Kidney glomerular epithelial cell (primary cell): ENCODE results near the gene UBE2S.
A peak's percentile ranks its signal among the peaks of the same experiment; 100 is the strongest.
"Not testable (repeated sequence)": the region's sequence is repeated elsewhere in the genome, so short reads cannot be mapped to it uniquely, and the experiment has no call there.

Experiments
- DNase-seq: peaks from one replicate; lab custom pipeline; 2025; lab: John Stamatoyannopoulos, UW

Gene UBE2S

GRCh38 chr19:55407550-55407799, at the start of gene UBE2S:
TSS of gene UBE2S (minus strand) at chr19:55407788. CDS start at chr19:55407589, 199 bp downstream.
- DNase-seq, result not testable (repeated sequence)

DNA sequence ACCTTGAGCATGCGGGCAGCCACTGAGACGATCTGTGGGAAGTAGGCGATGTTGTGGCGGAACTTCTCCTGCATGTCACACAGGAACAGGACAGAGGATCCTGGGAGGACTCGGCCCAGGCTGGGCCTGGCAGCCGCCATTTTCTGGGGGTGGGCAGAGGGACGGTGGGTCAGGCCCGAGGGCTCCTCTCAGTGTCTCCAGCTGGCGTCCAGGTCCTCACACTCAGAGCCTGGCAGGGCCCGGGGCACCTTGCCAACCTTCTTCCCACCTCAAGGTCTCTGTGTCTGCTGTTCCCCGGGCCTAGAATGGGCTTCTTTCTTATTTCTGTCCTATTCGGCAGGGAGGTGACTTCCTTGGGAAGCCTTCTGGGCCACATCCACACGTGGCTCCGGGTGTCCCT, 48.8 kb upstream of the UBE2S start:
- no peak for DNase-seq

DNA sequence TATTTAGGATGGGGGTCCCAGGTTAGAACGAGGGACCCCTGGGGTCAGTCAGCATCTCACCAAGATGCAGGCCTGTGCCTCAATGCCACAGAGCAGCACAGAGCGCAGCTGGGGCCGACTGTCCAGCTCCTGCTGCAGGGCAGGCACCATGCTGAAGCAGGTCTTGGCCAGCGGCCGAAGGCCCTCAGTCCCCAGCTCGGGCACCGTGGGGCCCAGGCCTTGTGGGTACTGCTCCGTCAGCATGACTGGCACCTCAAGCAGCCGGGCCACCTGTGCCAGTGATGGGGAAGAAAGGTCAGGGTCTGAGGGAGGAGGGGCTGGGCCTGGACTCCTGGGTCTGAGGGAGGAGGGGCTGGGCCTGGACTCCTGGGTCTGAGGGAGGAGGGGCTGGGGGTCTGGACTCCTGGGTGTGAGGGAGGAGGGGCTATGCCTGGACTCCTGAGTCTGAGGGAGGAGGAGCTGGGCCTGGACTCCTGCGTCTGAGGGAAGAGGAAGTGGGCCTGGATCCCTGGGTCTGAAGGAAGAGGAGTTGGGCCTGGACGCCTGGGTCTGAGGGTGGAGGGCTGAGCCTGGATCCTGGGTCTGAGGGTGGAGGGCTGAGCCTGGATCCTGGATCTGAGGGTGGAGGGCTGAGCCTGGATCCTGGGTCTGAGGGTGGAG, 48.1 kb upstream of the UBE2S start:
- DNase-seq, result no peak

GRCh38 chr19:55454787-55455243, 47.2 kb upstream of the UBE2S start:
- DNase-seq, result no peak

DNA sequence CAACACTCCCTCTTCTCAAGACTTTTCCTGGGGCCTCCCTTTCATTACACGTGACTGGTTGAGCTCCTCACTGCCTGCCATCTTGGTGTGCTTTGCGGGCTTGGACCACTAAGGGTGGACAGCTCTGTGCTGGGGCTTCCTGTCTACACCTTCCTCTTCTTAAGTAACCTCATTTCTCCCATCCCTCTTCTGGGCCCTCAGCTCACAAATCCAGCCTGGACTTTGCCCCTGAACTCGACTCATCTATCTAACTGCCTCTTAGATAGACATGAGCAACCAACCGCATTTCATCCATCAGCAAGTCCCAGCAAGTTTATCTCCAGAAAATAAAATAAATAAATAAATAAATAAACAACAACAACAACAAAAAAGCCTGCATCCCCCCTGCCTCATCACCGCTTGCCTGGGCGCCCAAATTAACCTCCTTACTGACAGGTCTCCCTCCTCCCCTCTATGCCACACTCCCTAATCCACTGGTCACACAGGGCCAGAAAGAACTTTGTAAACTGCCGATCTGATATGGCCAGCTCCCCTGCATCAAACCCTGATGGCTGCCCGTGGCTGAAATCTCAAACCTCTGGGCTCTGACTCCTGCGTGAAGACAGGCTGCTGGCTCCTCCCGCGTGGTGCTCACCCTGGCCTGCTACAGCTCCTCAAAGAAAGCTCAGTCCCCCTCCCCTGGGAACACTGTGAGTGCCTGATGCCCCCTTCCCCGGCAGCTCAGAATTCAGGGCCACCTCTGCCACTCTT, 46.1 kb upstream of the UBE2S start:
- no peak for DNase-seq

DNA sequence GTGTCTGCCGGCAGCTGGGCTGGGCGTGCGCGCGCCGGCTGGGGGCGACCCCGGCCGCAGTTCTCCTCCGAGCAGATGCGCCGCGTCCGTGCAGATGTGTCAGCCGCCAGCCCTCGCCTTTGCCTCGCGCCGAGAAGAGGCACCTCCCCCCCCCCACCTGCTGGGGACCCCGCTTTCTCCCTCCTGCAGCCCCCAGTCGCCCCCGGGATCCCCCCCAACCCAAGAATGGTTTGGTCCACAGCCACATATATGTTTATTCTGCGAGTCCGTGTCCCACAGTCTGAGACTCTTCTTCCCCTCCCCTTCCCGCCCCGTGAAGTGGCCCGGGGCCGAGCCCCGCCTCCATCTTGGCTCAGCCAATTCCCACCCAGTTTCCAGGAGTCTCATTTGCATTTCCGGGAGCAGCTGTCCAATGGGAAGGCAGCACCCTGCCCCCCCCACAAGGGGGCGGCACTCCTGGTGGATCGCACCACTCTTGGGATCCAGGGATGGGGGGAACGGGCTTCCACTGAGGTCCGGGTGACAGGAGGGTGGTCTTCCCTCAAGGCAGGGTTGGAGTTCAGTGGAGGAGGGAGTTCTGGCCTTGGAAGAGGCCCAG, 45.3 kb upstream of the UBE2S start:
- peak; percentile 53 for DNase-seq

DNA sequence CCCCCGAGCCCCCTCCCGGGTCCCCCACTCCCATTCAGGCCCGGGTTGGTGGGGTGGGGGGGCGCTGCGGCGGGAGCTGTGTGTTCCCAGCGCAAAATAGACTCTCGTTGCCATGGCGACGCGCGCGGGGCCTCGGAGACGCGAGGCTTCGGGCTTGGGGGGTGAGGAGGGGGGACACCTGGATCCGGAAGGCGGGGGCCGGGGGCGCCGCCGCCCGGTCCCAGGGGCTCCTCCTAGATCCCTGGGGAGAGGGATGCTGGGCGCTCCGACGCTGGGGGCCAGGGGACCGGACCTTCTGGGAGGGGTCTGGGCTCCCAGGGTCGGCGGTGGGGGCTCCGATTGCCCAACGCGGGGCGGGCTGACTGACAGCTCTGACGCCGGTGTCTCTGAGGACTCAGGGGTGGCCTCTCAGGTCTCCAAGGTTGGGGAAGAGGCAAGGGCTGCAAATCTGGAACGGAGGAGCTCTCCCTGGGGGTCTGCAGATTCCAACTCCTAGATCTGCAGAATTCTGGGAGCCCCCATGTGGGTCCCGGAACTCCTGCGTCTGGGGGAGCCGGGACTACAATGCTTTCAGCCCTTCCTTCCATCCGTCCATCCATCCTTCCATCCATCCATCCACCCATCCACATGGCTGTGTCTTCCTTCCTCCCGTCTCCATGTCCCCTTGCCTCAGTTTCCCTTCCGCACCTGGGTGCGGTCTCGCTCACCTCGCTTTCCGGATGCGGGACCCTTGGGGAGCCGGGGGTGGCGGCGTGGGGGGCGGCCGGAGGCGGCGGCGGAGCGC, 44.6 kb upstream of the UBE2S start:
- no peak for DNase-seq

GRCh38 chr19:55451163-55451964, 43.8 kb upstream of the UBE2S start:
- no peak for DNase-seq

DNA sequence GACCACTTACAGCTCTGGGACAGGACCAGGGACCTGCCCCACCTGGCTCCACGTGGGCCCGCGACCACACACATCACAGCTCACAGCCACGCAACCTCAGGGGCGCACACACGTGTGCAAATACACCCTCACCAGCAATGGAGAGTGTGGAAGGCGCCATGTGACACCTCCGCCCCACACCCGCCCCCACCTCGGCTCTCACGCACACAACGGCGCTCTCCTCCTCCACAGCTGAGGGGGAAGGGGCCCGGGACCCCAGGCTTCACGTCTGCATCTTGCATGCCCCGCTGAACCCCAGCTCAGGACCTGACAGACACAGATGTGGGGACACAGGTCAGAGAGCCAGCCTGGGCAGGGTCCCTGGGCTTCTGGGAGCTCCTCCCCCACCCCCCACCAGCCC, 41.9 kb upstream of the UBE2S start:
- no peak for DNase-seq

DNA sequence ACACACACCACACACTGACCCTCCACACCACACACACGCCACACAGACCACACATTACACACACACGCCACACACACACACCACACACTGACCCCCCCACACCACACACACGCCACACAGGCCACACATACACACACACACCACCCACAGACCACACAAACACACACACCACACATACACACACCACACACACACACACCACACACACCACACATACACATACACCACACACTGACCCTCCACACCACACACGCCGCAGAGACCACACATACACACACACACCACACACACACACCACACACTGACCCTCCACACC, 40.5 kb upstream of the UBE2S start:
- not testable (repeated sequence) for DNase-seq

- DNase-seq, result no peak
Measured at GRCh38 chr19:55447421-55448174, 40.0 kb upstream of the UBE2S start.

- no peak for DNase-seq
Measured at GRCh38 chr19:55446060-55446459, 38.5 kb upstream of the UBE2S start.

DNA sequence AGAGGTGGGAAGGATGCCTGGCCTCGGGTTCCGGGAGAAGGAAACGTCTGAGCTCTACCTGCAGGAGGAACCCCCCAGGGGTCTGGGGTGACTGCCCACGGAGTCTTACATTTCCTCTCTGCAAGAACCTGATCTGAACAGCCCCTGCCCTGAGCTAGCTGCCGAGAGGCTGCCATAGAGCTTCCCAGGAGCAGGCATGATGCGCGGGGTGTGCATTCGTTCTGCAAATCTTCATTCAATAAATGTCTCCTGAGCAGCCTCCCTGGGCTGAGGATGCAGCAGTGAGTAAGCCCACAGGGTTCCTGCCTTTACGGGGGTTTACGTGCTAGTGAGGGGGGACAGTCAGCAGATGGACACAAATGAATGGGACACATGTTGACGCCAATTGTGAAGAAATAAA, 37.1 kb upstream of the UBE2S start:
- no peak for DNase-seq

DNA sequence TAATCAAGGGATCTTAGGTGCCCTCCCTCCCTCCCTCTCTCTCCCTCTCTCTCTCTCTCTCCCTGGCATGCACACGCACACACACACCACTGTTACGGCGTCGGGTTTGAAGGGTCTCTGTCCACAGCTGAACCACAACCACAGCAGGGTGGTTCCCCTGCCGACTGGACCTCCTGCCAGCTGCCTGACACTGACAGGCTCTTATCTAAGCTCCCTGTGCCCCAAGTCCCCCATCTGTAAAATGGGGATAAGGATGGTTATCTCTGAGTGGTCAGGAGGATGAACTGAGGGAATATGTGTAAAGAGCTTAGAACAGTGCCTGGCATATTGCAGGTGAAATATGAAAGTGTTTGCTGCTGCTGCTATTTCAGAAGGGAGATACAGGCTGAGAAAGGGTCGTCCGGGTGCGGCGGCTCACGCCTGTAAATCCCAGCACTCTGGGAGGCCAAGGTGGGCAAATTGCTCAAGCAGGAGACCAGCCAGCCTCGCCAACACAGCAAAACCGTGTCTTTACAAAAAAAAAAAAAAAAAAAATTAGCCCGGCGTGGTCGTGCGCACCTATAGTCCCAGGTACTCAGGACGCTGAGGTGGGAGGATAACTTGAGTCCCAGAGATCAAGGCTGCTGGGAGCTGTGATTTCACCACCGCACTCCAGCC, 36.4 kb upstream of the UBE2S start:
- DNase-seq, result no peak

GRCh38 chr19:55443045-55443823, 35.6 kb upstream of the UBE2S start, which contains the start of gene SHISA7:
TSS of gene SHISA7 (minus strand) at chr19:55443300. CDS start at chr19:55442863, 437 bp downstream.
- no peak for DNase-seq

GRCh38 chr19:55442372-55442961, 34.9 kb upstream of the UBE2S start:
- DNase-seq, result no peak

DNA sequence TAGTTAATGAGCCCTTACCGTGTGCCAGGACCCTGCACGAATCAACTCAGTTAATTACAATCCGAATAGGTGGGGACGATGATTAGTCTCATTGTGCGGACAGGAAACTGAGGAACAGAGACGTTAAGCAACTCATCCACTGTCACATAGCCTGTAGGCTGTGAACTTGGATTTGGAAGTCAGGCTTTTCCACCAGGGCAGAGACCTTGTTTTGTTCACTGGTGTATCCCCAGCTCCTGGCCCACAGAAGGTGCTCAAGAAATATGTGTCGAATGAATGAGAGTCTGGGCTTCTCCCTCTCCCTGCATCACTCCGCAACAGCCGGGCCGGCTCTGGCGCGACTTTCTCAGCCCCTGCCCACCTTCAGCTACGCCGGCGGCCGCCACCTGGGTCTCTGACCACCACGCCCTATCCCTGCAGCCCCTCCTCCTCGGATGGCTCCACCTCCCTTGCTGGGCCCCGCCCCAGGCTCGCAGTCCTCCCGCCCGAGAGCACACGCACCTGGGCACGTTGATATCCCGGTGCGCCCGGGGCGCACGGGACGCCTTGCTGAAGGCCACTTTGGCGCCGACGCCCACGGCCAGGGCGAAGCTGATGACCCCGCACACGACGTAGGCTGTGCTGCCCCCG, 34.2 kb upstream of the UBE2S start:
- no peak for DNase-seq

- no peak for DNase-seq
Measured at GRCh38 chr19:55441319-55441691, 33.7 kb upstream of the UBE2S start.
